Measurements from ENCODE around the gene SOAT2. TPM values are rescaled to one million over a fixed set of nuclear protein-coding genes. Genes with fewer than 3 reads are reported as not detected.

The SOAT2 gene
- total RNA-seq, 1 donor from 2014 or later: not detected

- no peak for TF ChIP-seq CTCF (IDR thresholded peaks at IDR 0.05; ENCODE audit: unreplicated experiment)
- peaks cover 8% of the 10 kb centered on the region for H3K4me1 Mint-ChIP-seq (ENCODE audit: unreplicated experiment)
- DNase-seq (ENCODE audit: low spot score): peak; percentile 97
- no peaks in the 10 kb centered on the region for H3K9me3 Mint-ChIP-seq (ENCODE audit: unreplicated experiment)
- no peaks in the 10 kb centered on the region for H3K27me3 Mint-ChIP-seq (ENCODE audit: unreplicated experiment)
- peaks cover 15% of the 10 kb centered on the region for H3K36me3 Mint-ChIP-seq (ENCODE audit: low read depth, unreplicated experiment)
- peak within 1 kb of the TSS; percentile 88 for H3K4me3 Mint-ChIP-seq (ENCODE audit: unreplicated experiment)
- peak within 1 kb of the TSS; percentile 54 for H3K27ac Mint-ChIP-seq (ENCODE audit: unreplicated experiment)
Observed at GRCh38 chr12:53079226-53080117, 23.8 kb upstream of the SOAT2 start, which contains the start of gene SPRYD3. SPRYD3 (minus strand) TSS chr12:53079390; CDS start chr12:53079333, 57 bp downstream.

GRCh38 chr12:53082637-53083175 is 20.6 kb upstream of the SOAT2 start:
- H3K9me3 Mint-ChIP-seq (ENCODE audit: unreplicated experiment): no peaks in the 10 kb centered on the region
- no peak for DNase-seq (ENCODE audit: low spot score)
- no peak overlapping the region for H3K27ac Mint-ChIP-seq (ENCODE audit: unreplicated experiment)
- H3K36me3 Mint-ChIP-seq (ENCODE audit: low read depth, unreplicated experiment): no peaks in the 10 kb centered on the region
- H3K27me3 Mint-ChIP-seq (ENCODE audit: unreplicated experiment): no peaks in the 10 kb centered on the region
- peaks cover 8% of the 10 kb centered on the region for H3K4me1 Mint-ChIP-seq (ENCODE audit: unreplicated experiment)
- no peak overlapping the region for H3K4me3 Mint-ChIP-seq (ENCODE audit: unreplicated experiment)
- no peak for TF ChIP-seq CTCF (IDR thresholded peaks at IDR 0.05; ENCODE audit: unreplicated experiment)

GRCh38 chr12:53086361-53086760 is 16.9 kb upstream of the SOAT2 start:
- no peak overlapping the region for H3K27ac Mint-ChIP-seq (ENCODE audit: unreplicated experiment)
- H3K4me3 Mint-ChIP-seq (ENCODE audit: unreplicated experiment): no peak overlapping the region
- no peaks in the 10 kb centered on the region for H3K36me3 Mint-ChIP-seq (ENCODE audit: low read depth, unreplicated experiment)
- DNase-seq (ENCODE audit: low spot score): no peak
- no peaks in the 10 kb centered on the region for H3K9me3 Mint-ChIP-seq (ENCODE audit: unreplicated experiment)
- peaks cover 6% of the 10 kb centered on the region for H3K27me3 Mint-ChIP-seq (ENCODE audit: unreplicated experiment)
- H3K4me1 Mint-ChIP-seq (ENCODE audit: unreplicated experiment): no peaks in the 10 kb centered on the region
- no peak for TF ChIP-seq CTCF (IDR thresholded peaks at IDR 0.05; ENCODE audit: unreplicated experiment)

- Mint-ChIP-seq H3K4me1 (ENCODE audit: unreplicated experiment) (peaks cover 6% of the 10 kb centered on the region), H3K27me3 (ENCODE audit: unreplicated experiment) (peaks cover 13% of the 10 kb centered on the region), H3K9me3 (ENCODE audit: unreplicated experiment) (no peaks in the 10 kb centered on the region), H3K27ac (ENCODE audit: unreplicated experiment) (no peak overlapping the region), H3K4me3 (ENCODE audit: unreplicated experiment) (no peak overlapping the region), H3K36me3 (ENCODE audit: low read depth, unreplicated experiment) (no peaks in the 10 kb centered on the region)
- no peak for DNase-seq (ENCODE audit: low spot score)
- TF ChIP-seq CTCF (IDR thresholded peaks at IDR 0.05; ENCODE audit: unreplicated experiment): no peak
Observed at GRCh38 chr12:53090105-53090504, 13.2 kb upstream of the SOAT2 start.

GRCh38 chr12:53090554-53090953 is 12.7 kb upstream of the SOAT2 start:
- no peak for DNase-seq (ENCODE audit: low spot score)
- no peak for TF ChIP-seq CTCF (IDR thresholded peaks at IDR 0.05; ENCODE audit: unreplicated experiment)
- H3K4me1 Mint-ChIP-seq (ENCODE audit: unreplicated experiment): peaks cover 6% of the 10 kb centered on the region
- no peak overlapping the region for H3K27ac Mint-ChIP-seq (ENCODE audit: unreplicated experiment)
- H3K36me3 Mint-ChIP-seq (ENCODE audit: low read depth, unreplicated experiment): no peaks in the 10 kb centered on the region
- H3K27me3 Mint-ChIP-seq (ENCODE audit: unreplicated experiment): peaks cover 15% of the 10 kb centered on the region
- no peaks in the 10 kb centered on the region for H3K9me3 Mint-ChIP-seq (ENCODE audit: unreplicated experiment)
- H3K4me3 Mint-ChIP-seq (ENCODE audit: unreplicated experiment): no peak overlapping the region

Measured in endothelial cell (in vitro differentiated cells).